ENCODE data around the gene LNP1.
"Not testable (repeated sequence)": the region's sequence is repeated elsewhere in the genome, so short reads cannot be mapped to it uniquely, and the experiment has no call there.

Gene LNP1

GRCh38 chr3:100400780-100401673, at the start of gene LNP1, which contains the start of gene TOMM70:
TSS of gene LNP1 (plus strand) at chr3:100401539. CDS start at chr3:100429730, 28,191 bp downstream.
TSS of gene TOMM70 (minus strand) at chr3:100401089. CDS start at chr3:100400949, 140 bp downstream.
- peak within 1 kb of the TSS; percentile 80 for H2AFZ ChIP-seq (ENCODE audit: low read depth)
- H4K20me1 ChIP-seq (ENCODE audit: insufficient read depth), result peaks cover 11% of the 10 kb centered on the region
- H3K4me3 ChIP-seq (IDR thresholded peaks at IDR 0.05; ENCODE audit: insufficient read depth, low read depth, low read length), result peak within 1 kb of the TSS; percentile 19
- H3K9ac ChIP-seq, result peak within 1 kb of the TSS; percentile 84
- peak within 1 kb of the TSS; percentile 92 for H3K27ac ChIP-seq
- no peaks in the 10 kb centered on the region for H3K36me3 ChIP-seq (ENCODE audit: insufficient read depth)
- H3K27me3 ChIP-seq (ENCODE audit: insufficient read depth, low read depth), result no peaks in the 10 kb centered on the region
- TF ChIP-seq, protein P1, sequence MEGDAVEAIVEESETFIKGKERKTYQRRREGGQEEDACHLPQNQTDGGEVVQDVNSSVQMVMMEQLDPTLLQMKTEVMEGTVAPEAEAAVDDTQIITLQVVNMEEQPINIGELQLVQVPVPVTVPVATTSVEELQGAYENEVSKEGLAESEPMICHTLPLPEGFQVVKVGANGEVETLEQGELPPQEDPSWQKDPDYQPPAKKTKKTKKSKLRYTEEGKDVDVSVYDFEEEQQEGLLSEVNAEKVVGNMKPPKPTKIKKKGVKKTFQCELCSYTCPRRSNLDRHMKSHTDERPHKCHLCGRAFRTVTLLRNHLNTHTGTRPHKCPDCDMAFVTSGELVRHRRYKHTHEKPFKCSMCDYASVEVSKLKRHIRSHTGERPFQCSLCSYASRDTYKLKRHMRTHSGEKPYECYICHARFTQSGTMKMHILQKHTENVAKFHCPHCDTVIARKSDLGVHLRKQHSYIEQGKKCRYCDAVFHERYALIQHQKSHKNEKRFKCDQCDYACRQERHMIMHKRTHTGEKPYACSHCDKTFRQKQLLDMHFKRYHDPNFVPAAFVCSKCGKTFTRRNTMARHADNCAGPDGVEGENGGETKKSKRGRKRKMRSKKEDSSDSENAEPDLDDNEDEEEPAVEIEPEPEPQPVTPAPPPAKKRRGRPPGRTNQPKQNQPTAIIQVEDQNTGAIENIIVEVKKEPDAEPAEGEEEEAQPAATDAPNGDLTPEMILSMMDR (conservative IDR thresholded peaks at IDR 0.05; ENCODE audit: low read depth, low read length), result no peak
- peaks cover 63% of the 10 kb centered on the region for H3K79me2 ChIP-seq (ENCODE audit: insufficient read depth, low read depth)
- peaks cover 56% of the 10 kb centered on the region for H3K4me1 ChIP-seq (ENCODE audit: low read depth, poor library complexity, severe bottlenecking)
- peak within 1 kb of the TSS; percentile 84 for H3K4me2 ChIP-seq

- not testable (repeated sequence) for H3K79me2 ChIP-seq (ENCODE audit: insufficient read depth, low read depth); H4K20me1 ChIP-seq (ENCODE audit: insufficient read depth); H3K27ac ChIP-seq; H3K4me3 ChIP-seq (IDR thresholded peaks at IDR 0.05; ENCODE audit: insufficient read depth, low read depth, low read length); H3K36me3 ChIP-seq (ENCODE audit: insufficient read depth); H3K4me2 ChIP-seq; H3K27me3 ChIP-seq (ENCODE audit: insufficient read depth, low read depth); H3K9ac ChIP-seq; H2AFZ ChIP-seq (ENCODE audit: low read depth); H3K4me1 ChIP-seq (ENCODE audit: low read depth, poor library complexity, severe bottlenecking)
Observed at GRCh38 chr3:100351770-100352169, 49.6 kb upstream of the LNP1 start.

DNA sequence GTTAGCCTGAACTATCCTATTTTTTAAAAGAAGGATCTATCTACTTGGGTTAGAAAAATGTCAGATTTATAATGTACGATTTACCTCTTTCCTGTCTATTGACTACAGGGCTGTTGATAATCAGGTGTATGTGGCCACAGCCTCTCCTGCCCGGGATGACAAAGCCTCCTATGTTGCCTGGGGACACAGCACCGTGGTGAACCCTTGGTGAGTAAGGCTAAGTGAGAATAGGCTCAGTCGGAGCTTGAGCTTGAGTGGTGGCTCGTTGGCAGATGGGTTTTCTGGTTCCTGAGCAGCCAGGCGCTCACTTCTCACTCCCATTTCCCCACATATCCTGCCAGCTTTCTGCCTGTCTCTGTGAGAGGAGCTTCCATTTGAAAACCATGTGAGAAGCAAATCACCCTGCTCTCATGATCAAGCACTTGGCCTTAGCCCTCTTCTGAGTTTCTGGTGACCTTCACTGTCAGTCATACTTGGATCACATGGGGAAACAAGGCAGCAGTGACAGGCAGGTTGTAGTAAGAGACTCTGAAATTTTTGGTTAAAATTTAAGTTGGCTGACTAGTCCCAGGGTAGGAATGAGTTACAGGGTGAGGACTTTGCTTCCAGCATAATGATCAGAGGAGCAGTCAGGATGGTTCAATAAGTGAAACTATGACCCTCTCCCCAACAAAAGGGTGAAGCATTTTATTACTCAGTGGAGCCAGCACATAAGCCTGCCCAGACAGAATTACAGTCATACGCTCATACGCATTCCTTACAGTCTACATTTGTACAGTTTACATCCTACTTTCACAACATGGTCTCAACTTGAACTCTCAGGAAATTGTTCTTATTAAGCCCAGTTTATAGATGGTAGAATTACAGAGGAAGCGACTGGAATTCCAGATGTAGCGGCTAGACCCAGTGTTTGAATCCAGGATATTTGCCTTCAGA, 48.8 kb upstream of the LNP1 start:
- no peaks in the 10 kb centered on the region for H3K27me3 ChIP-seq (ENCODE audit: insufficient read depth, low read depth)
- H3K4me2 ChIP-seq, result no peak overlapping the region
- H2AFZ ChIP-seq (ENCODE audit: low read depth), result no peak overlapping the region
- H3K27ac ChIP-seq, result no peak overlapping the region
- H4K20me1 ChIP-seq (ENCODE audit: insufficient read depth), result no peaks in the 10 kb centered on the region
- peaks cover 6% of the 10 kb centered on the region for H3K4me1 ChIP-seq (ENCODE audit: low read depth, poor library complexity, severe bottlenecking)
- no peaks in the 10 kb centered on the region; the same call in 1 of the 2 replicates for H3K36me3 ChIP-seq (ENCODE audit: insufficient read depth)
- H3K9ac ChIP-seq, result no peak overlapping the region
- H3K79me2 ChIP-seq (ENCODE audit: insufficient read depth, low read depth), result no peaks in the 10 kb centered on the region
- TF ChIP-seq, protein P1 (conservative IDR thresholded peaks at IDR 0.05; ENCODE audit: low read depth, low read length), result no peak
- no peak overlapping the region for H3K4me3 ChIP-seq (IDR thresholded peaks at IDR 0.05; ENCODE audit: insufficient read depth, low read depth, low read length)

- no peaks in the 10 kb centered on the region; the same call in 1 of the 2 replicates for H3K36me3 ChIP-seq (ENCODE audit: insufficient read depth)
- no peak overlapping the region for H2AFZ ChIP-seq (ENCODE audit: low read depth)
- peaks cover 6% of the 10 kb centered on the region for H3K4me1 ChIP-seq (ENCODE audit: low read depth, poor library complexity, severe bottlenecking)
- TF ChIP-seq, protein P1 (conservative IDR thresholded peaks at IDR 0.05; ENCODE audit: low read depth, low read length), result no peak
- no peaks in the 10 kb centered on the region for H3K79me2 ChIP-seq (ENCODE audit: insufficient read depth, low read depth)
- no peak overlapping the region for H3K9ac ChIP-seq
- H3K4me3 ChIP-seq (IDR thresholded peaks at IDR 0.05; ENCODE audit: insufficient read depth, low read depth, low read length), result no peak overlapping the region
- H3K27ac ChIP-seq, result no peak overlapping the region
- H3K27me3 ChIP-seq (ENCODE audit: insufficient read depth, low read depth), result no peaks in the 10 kb centered on the region
- no peaks in the 10 kb centered on the region for H4K20me1 ChIP-seq (ENCODE audit: insufficient read depth)
- no peak overlapping the region for H3K4me2 ChIP-seq
Observed at GRCh38 chr3:100354850-100355249, 46.5 kb upstream of the LNP1 start.
